ENCODE data around the gene NOTCH1. TPM values are rescaled to one million over a fixed set of nuclear protein-coding genes. Genes with fewer than 3 reads are reported as not detected.
A peak's percentile ranks its signal among the peaks of the same experiment; 100 is the strongest.

Gene NOTCH1
- total RNA-seq, 1 donor: 10.5 TPM

GRCh38 chr9:136567651-136568287 lies 21.9 kb upstream of the NOTCH1 start:
- H3K4me2 ChIP-seq (ENCODE audit: insufficient read depth, low read length): peak overlapping the region; percentile 43
- no peaks in the 10 kb centered on the region for H3K79me2 ChIP-seq (ENCODE audit: insufficient read depth, low read length)
- TF ChIP-seq CTCF (IDR thresholded peaks at IDR 0.05; ENCODE audit: extremely low read depth, low read depth, low read length): no peak
- no peak overlapping the region for H3K4me3 ChIP-seq (ENCODE audit: insufficient read depth, low read length)
- H3K36me3 ChIP-seq (ENCODE audit: insufficient read depth, low read length): no peaks in the 10 kb centered on the region
- no peaks in the 10 kb centered on the region for H4K20me1 ChIP-seq (ENCODE audit: insufficient read depth, low read length)
- H3K4me1 ChIP-seq (ENCODE audit: insufficient read depth, low read length): peaks cover 41% of the 10 kb centered on the region
- H3K9me3 ChIP-seq (ENCODE audit: low read depth, low read length): no peaks in the 10 kb centered on the region
- DNase-seq (ENCODE audit: insufficient read length, low spot score, missing footprints): peak; percentile 99
- H2AFZ ChIP-seq (ENCODE audit: low read length): peak overlapping the region; percentile 47
- H3K27ac ChIP-seq (ENCODE audit: low read depth, low read length): peak overlapping the region; percentile 23
- H3K27me3 ChIP-seq (ENCODE audit: insufficient read depth, low read length): no peaks in the 10 kb centered on the region

DNA sequence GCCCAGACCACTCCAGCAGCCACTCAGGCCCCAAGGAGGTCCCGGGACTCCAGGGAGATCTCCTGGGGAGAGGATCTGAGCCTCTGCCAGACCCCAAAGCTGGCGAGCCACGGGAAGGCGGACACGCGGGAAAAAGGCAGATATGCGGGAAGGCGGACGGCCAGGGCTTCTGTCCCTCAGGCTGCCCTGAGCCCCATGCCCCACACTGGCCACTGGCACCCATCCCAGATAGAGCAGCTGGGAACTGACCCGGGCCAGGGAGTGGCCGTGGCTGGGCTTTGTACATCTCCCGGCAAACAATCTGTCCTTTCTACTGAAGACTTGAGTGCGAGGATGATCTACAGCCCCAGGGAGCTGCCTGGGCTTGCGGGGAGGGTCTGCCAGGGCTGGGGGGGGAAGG lies 21.1 kb upstream of the NOTCH1 start:
- H4K20me1 ChIP-seq (ENCODE audit: insufficient read depth, low read length): no peaks in the 10 kb centered on the region
- peaks cover 40% of the 10 kb centered on the region for H3K4me1 ChIP-seq (ENCODE audit: insufficient read depth, low read length)
- no peak overlapping the region for H3K27ac ChIP-seq (ENCODE audit: low read depth, low read length)
- no peaks in the 10 kb centered on the region for H3K36me3 ChIP-seq (ENCODE audit: insufficient read depth, low read length)
- H3K4me3 ChIP-seq (ENCODE audit: insufficient read depth, low read length): no peak overlapping the region
- TF ChIP-seq CTCF (IDR thresholded peaks at IDR 0.05; ENCODE audit: extremely low read depth, low read depth, low read length): no peak
- no peaks in the 10 kb centered on the region for H3K79me2 ChIP-seq (ENCODE audit: insufficient read depth, low read length)
- H3K27me3 ChIP-seq (ENCODE audit: insufficient read depth, low read length): no peaks in the 10 kb centered on the region
- no peak overlapping the region for H2AFZ ChIP-seq (ENCODE audit: low read length)
- no peak overlapping the region for H3K4me2 ChIP-seq (ENCODE audit: insufficient read depth, low read length)
- DNase-seq (ENCODE audit: insufficient read length, low spot score, missing footprints): peak; percentile 88
- H3K9me3 ChIP-seq (ENCODE audit: low read depth, low read length): no peaks in the 10 kb centered on the region

GRCh38 chr9:136566553-136566895 lies 20.7 kb upstream of the NOTCH1 start:
- no peak for TF ChIP-seq CTCF (IDR thresholded peaks at IDR 0.05; ENCODE audit: extremely low read depth, low read depth, low read length)
- H3K27me3 ChIP-seq (ENCODE audit: insufficient read depth, low read length): no peaks in the 10 kb centered on the region
- H3K36me3 ChIP-seq (ENCODE audit: insufficient read depth, low read length): no peaks in the 10 kb centered on the region
- no peak overlapping the region for H3K4me2 ChIP-seq (ENCODE audit: insufficient read depth, low read length)
- H2AFZ ChIP-seq (ENCODE audit: low read length): no peak overlapping the region
- H3K79me2 ChIP-seq (ENCODE audit: insufficient read depth, low read length): no peaks in the 10 kb centered on the region
- no peak overlapping the region for H3K4me3 ChIP-seq (ENCODE audit: insufficient read depth, low read length)
- no peak for DNase-seq (ENCODE audit: insufficient read length, low spot score, missing footprints)
- peaks cover 36% of the 10 kb centered on the region for H3K4me1 ChIP-seq (ENCODE audit: insufficient read depth, low read length)
- no peak overlapping the region for H3K27ac ChIP-seq (ENCODE audit: low read depth, low read length)
- no peaks in the 10 kb centered on the region for H3K9me3 ChIP-seq (ENCODE audit: low read depth, low read length)
- H4K20me1 ChIP-seq (ENCODE audit: insufficient read depth, low read length): no peaks in the 10 kb centered on the region

- H3K79me2 ChIP-seq (ENCODE audit: insufficient read depth, low read length): no peaks in the 10 kb centered on the region
- no peaks in the 10 kb centered on the region for H4K20me1 ChIP-seq (ENCODE audit: insufficient read depth, low read length)
- H2AFZ ChIP-seq (ENCODE audit: low read length): no peak overlapping the region
- H3K9me3 ChIP-seq (ENCODE audit: low read depth, low read length): no peaks in the 10 kb centered on the region
- peak overlapping the region; percentile 45 for H3K27ac ChIP-seq (ENCODE audit: low read depth, low read length)
- no peaks in the 10 kb centered on the region for H3K36me3 ChIP-seq (ENCODE audit: insufficient read depth, low read length)
- H3K4me3 ChIP-seq (ENCODE audit: insufficient read depth, low read length): no peak overlapping the region
- no peak overlapping the region for H3K4me2 ChIP-seq (ENCODE audit: insufficient read depth, low read length)
- DNase-seq (ENCODE audit: insufficient read length, low spot score, missing footprints): peak; percentile 87
- H3K4me1 ChIP-seq (ENCODE audit: insufficient read depth, low read length): peaks cover 31% of the 10 kb centered on the region
- H3K27me3 ChIP-seq (ENCODE audit: insufficient read depth, low read length): no peaks in the 10 kb centered on the region
- TF ChIP-seq CTCF (IDR thresholded peaks at IDR 0.05; ENCODE audit: extremely low read depth, low read depth, low read length): no peak
Observed at GRCh38 chr9:136565715-136566552, 20.1 kb upstream of the NOTCH1 start.

Measured in osteoblast (primary cell).